HFF-Myc (cell line): ENCODE measurements around the gene KIAA1614.

Source experiments
- DNase-seq: peaks from one replicate; pipeline ENCODE4 v3.0.0-alpha.2; 2011; ENCODE audit warnings: low read depth; ENCODE audit errors: extremely low read depth
- H3K4me3 ChIP-seq: replicated peaks from 2 replicates; pipeline ENCODE4 v1.5.1; 2011; ENCODE audit warnings: low read depth, mild to moderate bottlenecking, control low read depth, low read length
- TF ChIP-seq, protein P1 (sequence below): IDR thresholded peaks from 2 replicates; pipeline ENCODE4 v1.5.1; 2012; ENCODE audit warnings: mild to moderate bottlenecking, low read depth, low read length, control low read depth; ENCODE audit errors: missing control alignments

KIAA1614 gene

GRCh38 chr1:180920193-180920592 is 7.5 kb downstream of the KIAA1614 start:
- no peak overlapping the region for H3K4me3 ChIP-seq
- TF ChIP-seq, protein P1, sequence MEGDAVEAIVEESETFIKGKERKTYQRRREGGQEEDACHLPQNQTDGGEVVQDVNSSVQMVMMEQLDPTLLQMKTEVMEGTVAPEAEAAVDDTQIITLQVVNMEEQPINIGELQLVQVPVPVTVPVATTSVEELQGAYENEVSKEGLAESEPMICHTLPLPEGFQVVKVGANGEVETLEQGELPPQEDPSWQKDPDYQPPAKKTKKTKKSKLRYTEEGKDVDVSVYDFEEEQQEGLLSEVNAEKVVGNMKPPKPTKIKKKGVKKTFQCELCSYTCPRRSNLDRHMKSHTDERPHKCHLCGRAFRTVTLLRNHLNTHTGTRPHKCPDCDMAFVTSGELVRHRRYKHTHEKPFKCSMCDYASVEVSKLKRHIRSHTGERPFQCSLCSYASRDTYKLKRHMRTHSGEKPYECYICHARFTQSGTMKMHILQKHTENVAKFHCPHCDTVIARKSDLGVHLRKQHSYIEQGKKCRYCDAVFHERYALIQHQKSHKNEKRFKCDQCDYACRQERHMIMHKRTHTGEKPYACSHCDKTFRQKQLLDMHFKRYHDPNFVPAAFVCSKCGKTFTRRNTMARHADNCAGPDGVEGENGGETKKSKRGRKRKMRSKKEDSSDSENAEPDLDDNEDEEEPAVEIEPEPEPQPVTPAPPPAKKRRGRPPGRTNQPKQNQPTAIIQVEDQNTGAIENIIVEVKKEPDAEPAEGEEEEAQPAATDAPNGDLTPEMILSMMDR = no peak
- no peak for DNase-seq

- TF ChIP-seq, protein P1 = peak; percentile 23
- H3K4me3 ChIP-seq = no peak overlapping the region
- no peak for DNase-seq
Observed at GRCh38 chr1:180920702-180921101, 8.0 kb downstream of the KIAA1614 start.

DNA sequence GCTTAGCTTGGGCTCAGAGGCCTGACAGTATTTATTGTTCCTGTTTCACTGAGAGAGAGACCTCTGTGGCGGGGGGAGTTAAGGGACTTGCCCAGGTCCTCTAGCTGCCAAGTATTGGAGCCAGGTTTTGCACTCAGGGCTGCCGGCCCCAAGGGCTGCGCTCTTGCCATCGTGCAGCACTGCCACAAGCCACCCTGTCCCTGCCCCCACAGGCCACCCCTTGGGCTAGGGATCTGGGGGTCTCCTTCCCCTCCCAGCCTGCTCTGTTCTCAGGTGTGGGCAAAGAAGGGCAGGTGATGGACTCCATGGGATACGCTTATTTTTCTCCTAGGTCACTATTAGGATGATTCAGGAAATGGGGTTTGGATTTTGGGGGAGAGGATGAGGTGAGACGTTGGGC is 8.7 kb downstream of the KIAA1614 start:
- TF ChIP-seq, protein P1 = no peak
- no peak for DNase-seq
- H3K4me3 ChIP-seq = no peak overlapping the region

GRCh38 chr1:180921891-180922630 is 9.4 kb downstream of the KIAA1614 start:
- no peak overlapping the region for H3K4me3 ChIP-seq
- TF ChIP-seq, protein P1 = no peak
- DNase-seq = no peak

- H3K4me3 ChIP-seq = no peak overlapping the region
- TF ChIP-seq, protein P1 = no peak
- DNase-seq = no peak
Observed at GRCh38 chr1:180922631-180923015, 9.9 kb downstream of the KIAA1614 start.

DNA sequence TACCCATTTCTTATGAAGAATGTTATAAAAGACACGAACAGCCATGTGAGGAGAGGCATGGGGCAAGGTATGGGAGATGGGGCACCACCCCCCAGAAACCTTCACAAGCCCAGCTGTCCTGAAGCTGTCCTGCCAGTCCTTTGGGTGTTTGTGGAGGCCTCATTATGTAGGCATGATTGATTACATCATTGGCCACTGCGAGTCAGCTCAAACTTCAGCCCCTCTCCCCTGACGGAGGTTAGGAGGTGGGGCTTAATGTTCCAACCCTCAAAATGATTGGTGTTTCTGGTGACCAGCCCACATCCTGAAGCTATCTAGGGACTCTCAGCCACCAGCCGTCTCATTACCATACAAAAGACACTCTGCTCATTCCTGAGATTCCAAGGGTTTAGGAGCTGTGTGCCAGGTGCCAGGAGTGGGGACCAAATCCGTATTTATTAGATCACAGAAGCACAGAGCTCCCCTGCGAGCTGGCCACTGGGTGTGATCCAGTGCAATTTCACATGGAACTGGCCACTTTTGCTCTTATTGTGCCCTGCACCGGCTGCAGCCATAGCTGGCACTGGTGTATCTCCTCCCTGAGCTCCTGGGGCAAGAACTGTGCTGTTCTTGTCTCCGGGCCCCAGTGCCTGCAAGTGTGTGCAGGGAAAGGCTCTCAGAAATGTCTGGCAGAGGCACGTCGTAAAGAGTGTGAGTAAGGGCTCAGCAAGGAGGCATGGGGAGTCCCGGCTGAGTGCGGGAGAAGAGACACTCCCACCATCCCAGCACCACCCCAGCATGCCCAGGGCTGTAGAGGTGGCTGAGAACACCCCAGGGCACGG is 10.5 kb downstream of the KIAA1614 start:
- H3K4me3 ChIP-seq = no peak overlapping the region
- no peak for DNase-seq
- TF ChIP-seq, protein P1 = no peak
